Upper lobe of right lung (tissue), 1 donor: ENCODE data around the gene ZBTB7A. TPM values are rescaled to one million over a fixed set of nuclear protein-coding genes. Genes with fewer than 3 reads are reported as not detected.

ENCODE experiments used
- ATAC-seq: fragments of 200-7000 bp; cut with Tn5 transposase; one replicate; pipeline ENCODE4 v1.9.1; 2020; ENCODE audit warnings: mild to moderate bottlenecking, moderate library complexity
- DNase-seq: peaks from one replicate; pipeline ENCODE4 v3.0.0-alpha.2; 2020
- H3K27ac ChIP-seq: fragments of 200-600 bp; one replicate; pipeline ENCODE4 v1.8.0; 2022
- H3K27me3 ChIP-seq: fragments of 200-600 bp; one replicate; pipeline ENCODE4 v1.8.0; 2022; ENCODE audit warnings: mild to moderate bottlenecking
- H3K36me3 ChIP-seq: fragments of 200-600 bp; one replicate; pipeline ENCODE4 v1.8.0; 2022
- H3K4me1 ChIP-seq: fragments of 200-600 bp; one replicate; pipeline ENCODE4 v1.8.0; 2022
- H3K4me3 ChIP-seq: fragments of 200-600 bp; one replicate; pipeline ENCODE4 v1.8.0; 2022; ENCODE audit warnings: mild to moderate bottlenecking
- H3K9me3 ChIP-seq: fragments of 200-600 bp; one replicate; pipeline ENCODE4 v1.8.0; 2022
- CTCF ChIP-seq: fragments of 200-600 bp; IDR thresholded peaks from one replicate; pipeline ENCODE4 v1.8.0; 2022; ENCODE audit warnings: antibody characterized with exemption
- intact Hi-C: fragments of 100-400 bp; cut with DNase I; formaldehyde crosslinking; loops from one replicate; pipeline ENCODE4 v1.11.0; 2022
- long read RNA-seq: library from polyadenylated mRNA; unstranded; transcript quantifications from one replicate; pipeline ENCODE4 v2.0.0, GENCODE V29; 2021
- total RNA-seq: library from RNA; stranded (reverse); fragmentation: NEBNext Ultra II Directional; extraction: Animal tissue kit (Norgen Biotek cat#: 25700); gene quantifications from one replicate; pipeline ENCODE4 v1.2.1, GENCODE V29; 2021
- donor health status: DM: no; HTN: yes; CAD: no; lungs with severe emphysema.

ZBTB7A gene
- total RNA-seq: 54.3 TPM
- long read RNA-seq, full-length matches to known transcripts: 28 of 75 reads
- long read RNA-seq, partial matches to known transcripts: 6 of 75 reads
- long read RNA-seq, other reads (novel, unspliced or antisense): 41 of 75 reads

- no peak for TF ChIP-seq CTCF
- DNase-seq (peak; percentile 92), ATAC-seq (peak; percentile 54)
- Histone ChIP-seq H3K9me3 (no peaks in the 10 kb centered on the region), H3K27ac (peak within 1 kb of the TSS; percentile 96), H3K4me1 (peaks cover 39% of the 10 kb centered on the region), H3K36me3 (no peaks in the 10 kb centered on the region), H3K4me3 (peak within 1 kb of the TSS; percentile 79), H3K27me3 (no peaks in the 10 kb centered on the region)
- intact Hi-C loops: no loop called here
These were observed at the start of gene ZBTB7A for GRCh38 chr19:4066682-4067395. Gene ZBTB7A, minus strand, starts transcription at chr19:4066899. Its CDS starts 11,667 bp downstream, at chr19:4055232.

GRCh38 chr19:4115818-4116385, 49.2 kb upstream of the ZBTB7A start:
- peaks cover 6% of the 10 kb centered on the region for H3K4me1 ChIP-seq
- H3K36me3 ChIP-seq: peaks cover 62% of the 10 kb centered on the region
- no peaks in the 10 kb centered on the region for H3K27me3 ChIP-seq
- H3K4me3 ChIP-seq: no peak overlapping the region
- no peaks in the 10 kb centered on the region for H3K9me3 ChIP-seq
- no peak overlapping the region for H3K27ac ChIP-seq
- no peak for ATAC-seq
- no peak for DNase-seq
- no peak for TF ChIP-seq CTCF
- intact Hi-C loops: no loop called here

GRCh38 chr19:4115050-4115817, 48.5 kb upstream of the ZBTB7A start:
- intact Hi-C loops: no loop called here
- no peak for DNase-seq

GRCh38 chr19:4114181-4114580, 47.5 kb upstream of the ZBTB7A start:
- Histone ChIP-seq H3K4me3 (no peak overlapping the region), H3K4me1 (peaks cover 6% of the 10 kb centered on the region), H3K27me3 (no peaks in the 10 kb centered on the region), H3K27ac (no peak overlapping the region), H3K9me3 (no peaks in the 10 kb centered on the region), H3K36me3 (peaks cover 72% of the 10 kb centered on the region)
- no peak for TF ChIP-seq CTCF
- DNase-seq: no peak
- ATAC-seq: no peak
- intact Hi-C loops: no loop called here

More at GRCh38 chr19:4115050-4115817, 48.5 kb upstream of the ZBTB7A start:
- H3K36me3 ChIP-seq: peaks cover 69% of the 10 kb centered on the region
- no peak overlapping the region for H3K4me3 ChIP-seq
- H3K9me3 ChIP-seq: no peaks in the 10 kb centered on the region
- H3K27me3 ChIP-seq: no peaks in the 10 kb centered on the region
- no peak for TF ChIP-seq CTCF
- ATAC-seq: peak; percentile 60
- peaks cover 6% of the 10 kb centered on the region for H3K4me1 ChIP-seq
- no peak overlapping the region for H3K27ac ChIP-seq

- no peak for ATAC-seq
- intact Hi-C loops: no loop called here
- Histone ChIP-seq H3K4me3 (no peak overlapping the region), H3K9me3 (no peaks in the 10 kb centered on the region), H3K36me3 (peaks cover 74% of the 10 kb centered on the region), H3K27me3 (no peaks in the 10 kb centered on the region), H3K27ac (no peak overlapping the region), H3K4me1 (peaks cover 6% of the 10 kb centered on the region)
- no peak for TF ChIP-seq CTCF
- no peak for DNase-seq
These were observed 46.8 kb upstream of the ZBTB7A start for GRCh38 chr19:4113398-4114088.
